HUES64 (cell line): ENCODE measurements around the gene HEY2.

ENCODE experiments used
- H3K27ac ChIP-seq: 2 replicates; pipeline ENCODE4 v1.7.0; 2013; ENCODE audit warnings: low read depth, low read length, inconsistent platforms
- H3K27me3 ChIP-seq: 2 replicates; pipeline ENCODE4 v1.6.1; 2013; ENCODE audit warnings: mild to moderate bottlenecking, low read length; ENCODE audit not compliant: insufficient read depth
- H3K36me3 ChIP-seq: 2 replicates; pipeline ENCODE4 v1.6.1; 2013; ENCODE audit warnings: mild to moderate bottlenecking, low read length; ENCODE audit not compliant: insufficient read depth
- H3K4me1 ChIP-seq: 2 replicates; pipeline ENCODE4 v1.6.1; 2013; ENCODE audit warnings: mild to moderate bottlenecking, low read length, moderate library complexity; ENCODE audit not compliant: insufficient read depth
- H3K4me3 ChIP-seq: 2 replicates; pipeline ENCODE4 v1.5.1; 2013; ENCODE audit warnings: mild to moderate bottlenecking, low read length, moderate library complexity
- H3K9ac ChIP-seq: 2 replicates; pipeline ENCODE4 v1.6.1; 2013; ENCODE audit warnings: mild to moderate bottlenecking, low read depth, low read length
- H3K9me3 ChIP-seq: 2 replicates; pipeline ENCODE4 v1.6.1; 2013; ENCODE audit warnings: low read depth, low read length; ENCODE audit not compliant: insufficient read depth
- WGBS: fragments of 150-250, 120-280 bp; methylation state at CpG from one replicate; pipeline ENCODE4 v1.1.7; 2013; ENCODE audit warnings: missing lambda C conversion rate; 5-methylcytosine and 5-hydroxymethylcytosine counted together

The HEY2 gene

GRCh38 chr6:125753218-125753936, 3.9 kb downstream of the HEY2 start:
- Histone ChIP-seq H3K4me3 (no peak overlapping the region), H3K27ac (no peak overlapping the region; the same call in 1 of the 2 replicates), H3K27me3 (peaks cover 33% of the 10 kb centered on the region), H3K36me3 (peaks cover 39% of the 10 kb centered on the region; the same call in 1 of the 2 replicates), H3K4me1 (peaks cover 49% of the 10 kb centered on the region), H3K9ac (no peak overlapping the region), H3K9me3 (no peaks in the 10 kb centered on the region)
- WGBS, result 28% methylated on average over 5 of the region's 5 CpGs

GRCh38 chr6:125753937-125754259, 4.5 kb downstream of the HEY2 start:
- H3K9me3 ChIP-seq, result no peaks in the 10 kb centered on the region
- no peak overlapping the region for H3K4me3 ChIP-seq
- no peak overlapping the region for H3K9ac ChIP-seq
- peaks cover 43% of the 10 kb centered on the region; the same call in 1 of the 2 replicates for H3K36me3 ChIP-seq
- no peak overlapping the region for H3K27ac ChIP-seq
- H3K27me3 ChIP-seq, result peaks cover 28% of the 10 kb centered on the region
- H3K4me1 ChIP-seq, result peaks cover 49% of the 10 kb centered on the region

GRCh38 chr6:125754566-125754965, 5.1 kb downstream of the HEY2 start:
- Histone ChIP-seq H3K36me3 (peaks cover 46% of the 10 kb centered on the region; the same call in 1 of the 2 replicates), H3K27me3 (peaks cover 24% of the 10 kb centered on the region; the same call in 1 of the 2 replicates)

GRCh38 chr6:125759184-125759902, 9.9 kb downstream of the HEY2 start:
- H3K36me3 ChIP-seq, result peaks cover 65% of the 10 kb centered on the region
- H3K9ac ChIP-seq, result no peak overlapping the region
- no peaks in the 10 kb centered on the region for H3K27me3 ChIP-seq
- no peak overlapping the region for H3K27ac ChIP-seq
- 85% methylated on average over 42 of the region's 42 CpGs for WGBS
- peaks cover 11% of the 10 kb centered on the region for H3K4me1 ChIP-seq
- no peak overlapping the region for H3K4me3 ChIP-seq
- H3K9me3 ChIP-seq, result no peaks in the 10 kb centered on the region

More at GRCh38 chr6:125754566-125754965, 5.1 kb downstream of the HEY2 start:
- Histone ChIP-seq H3K9ac (no peak overlapping the region), H3K4me3 (no peak overlapping the region), H3K9me3 (no peaks in the 10 kb centered on the region), H3K4me1 (peaks cover 49% of the 10 kb centered on the region), H3K27ac (no peak overlapping the region)
- 56% methylated on average over 2 of the region's 2 CpGs for WGBS

DNA sequence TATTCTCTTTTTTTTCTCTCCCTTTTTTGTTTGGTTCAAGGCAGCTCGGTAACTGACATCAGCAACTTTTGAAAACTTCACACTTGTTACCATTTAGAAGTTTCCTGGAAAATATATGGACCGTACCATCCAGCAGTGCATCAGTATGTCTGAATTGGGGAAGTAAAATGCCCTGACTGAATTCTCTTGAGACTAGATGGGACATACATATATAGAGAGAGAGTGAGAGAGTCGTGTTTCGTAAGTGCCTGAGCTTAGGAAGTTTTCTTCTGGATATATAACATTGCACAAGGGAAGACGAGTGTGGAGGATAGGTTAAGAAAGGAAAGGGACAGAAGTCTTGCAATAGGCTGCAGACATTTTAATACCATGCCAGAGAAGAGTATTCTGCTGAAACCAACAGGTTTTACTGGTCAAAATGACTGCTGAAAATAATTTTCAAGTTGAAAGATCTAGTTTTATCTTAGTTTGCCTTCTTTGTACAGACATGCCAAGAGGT, 10.6 kb downstream of the HEY2 start:
- 93% methylated on average over 5 of the region's 5 CpGs for WGBS
- Histone ChIP-seq H3K27ac (no peak overlapping the region), H3K9me3 (no peaks in the 10 kb centered on the region), H3K27me3 (no peaks in the 10 kb centered on the region), H3K4me1 (peaks cover 5% of the 10 kb centered on the region), H3K9ac (no peak overlapping the region), H3K36me3 (peaks cover 58% of the 10 kb centered on the region), H3K4me3 (no peak overlapping the region)

GRCh38 chr6:125764121-125764671, 14.8 kb downstream of the HEY2 start:
- Histone ChIP-seq H3K9ac (no peak overlapping the region), H3K4me1 (no peaks in the 10 kb centered on the region), H3K36me3 (peaks cover 23% of the 10 kb centered on the region), H3K27ac (no peak overlapping the region), H3K27me3 (no peaks in the 10 kb centered on the region), H3K4me3 (no peak overlapping the region), H3K9me3 (no peaks in the 10 kb centered on the region)
- 81% methylated on average over 2 of the region's 2 CpGs for whole genome bisulfite sequencing

DNA sequence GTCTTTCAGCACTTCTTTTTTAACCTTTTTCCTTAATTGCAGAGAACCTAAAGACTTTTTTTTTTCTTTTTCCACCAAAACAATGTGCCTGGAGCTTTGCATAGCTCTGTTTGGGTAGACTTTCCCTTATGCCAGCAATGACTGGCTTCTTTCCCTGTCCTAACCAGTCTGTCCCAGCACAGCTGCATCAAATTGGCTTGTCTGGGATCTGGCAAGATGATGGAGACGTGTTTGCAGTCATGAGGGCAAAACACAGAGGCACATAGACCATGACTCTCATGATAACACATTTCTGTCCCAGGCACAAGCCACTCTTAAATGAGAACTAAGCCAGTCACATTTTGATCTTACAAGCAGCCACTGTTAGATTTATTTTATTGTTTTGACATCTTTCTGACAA, 16.5 kb downstream of the HEY2 start:
- 89% methylated on average over 1 of the region's 1 CpG for WGBS
- Histone ChIP-seq H3K27me3 (no peaks in the 10 kb centered on the region), H3K9ac (no peak overlapping the region), H3K4me3 (no peak overlapping the region), H3K36me3 (peaks cover 7% of the 10 kb centered on the region; the same call in 1 of the 2 replicates), H3K9me3 (no peaks in the 10 kb centered on the region), H3K27ac (no peak overlapping the region), H3K4me1 (no peaks in the 10 kb centered on the region)

DNA sequence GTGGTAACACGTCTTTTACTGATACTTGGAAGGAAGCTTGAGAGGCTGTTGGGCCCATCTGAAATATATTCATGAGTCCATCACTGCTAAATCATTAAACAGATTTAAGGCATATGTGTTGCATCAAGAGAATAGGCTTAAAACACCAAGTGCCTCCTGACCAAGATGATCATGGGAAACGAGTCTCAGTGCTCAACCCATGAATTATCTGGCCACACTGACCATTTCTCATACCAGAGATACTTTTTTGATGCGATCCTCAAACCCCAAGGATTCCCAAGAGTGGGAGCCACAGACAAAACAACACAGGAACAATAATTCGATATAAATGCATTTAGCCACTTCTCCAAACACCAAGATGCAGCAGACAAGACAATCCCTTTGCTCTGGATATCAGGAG, 17.2 kb downstream of the HEY2 start:
- Histone ChIP-seq H3K36me3 (peaks cover under 1% of the 10 kb centered on the region; the same call in 1 of the 2 replicates), H3K4me3 (no peak overlapping the region), H3K27ac (no peak overlapping the region), H3K4me1 (no peaks in the 10 kb centered on the region), H3K9ac (no peak overlapping the region), H3K9me3 (no peaks in the 10 kb centered on the region), H3K27me3 (no peaks in the 10 kb centered on the region)
- 91% methylated on average over 4 of the region's 4 CpGs for WGBS

GRCh38 chr6:125769147-125769783, 19.8 kb downstream of the HEY2 start:
- no peak overlapping the region for H3K27ac ChIP-seq
- 82% methylated on average over 6 of the region's 6 CpGs for WGBS
- no peaks in the 10 kb centered on the region for H3K27me3 ChIP-seq
- no peaks in the 10 kb centered on the region for H3K4me1 ChIP-seq
- H3K9ac ChIP-seq, result no peak overlapping the region
- H3K4me3 ChIP-seq, result no peak overlapping the region
- H3K36me3 ChIP-seq, result no peaks in the 10 kb centered on the region
- no peaks in the 10 kb centered on the region for H3K9me3 ChIP-seq

DNA sequence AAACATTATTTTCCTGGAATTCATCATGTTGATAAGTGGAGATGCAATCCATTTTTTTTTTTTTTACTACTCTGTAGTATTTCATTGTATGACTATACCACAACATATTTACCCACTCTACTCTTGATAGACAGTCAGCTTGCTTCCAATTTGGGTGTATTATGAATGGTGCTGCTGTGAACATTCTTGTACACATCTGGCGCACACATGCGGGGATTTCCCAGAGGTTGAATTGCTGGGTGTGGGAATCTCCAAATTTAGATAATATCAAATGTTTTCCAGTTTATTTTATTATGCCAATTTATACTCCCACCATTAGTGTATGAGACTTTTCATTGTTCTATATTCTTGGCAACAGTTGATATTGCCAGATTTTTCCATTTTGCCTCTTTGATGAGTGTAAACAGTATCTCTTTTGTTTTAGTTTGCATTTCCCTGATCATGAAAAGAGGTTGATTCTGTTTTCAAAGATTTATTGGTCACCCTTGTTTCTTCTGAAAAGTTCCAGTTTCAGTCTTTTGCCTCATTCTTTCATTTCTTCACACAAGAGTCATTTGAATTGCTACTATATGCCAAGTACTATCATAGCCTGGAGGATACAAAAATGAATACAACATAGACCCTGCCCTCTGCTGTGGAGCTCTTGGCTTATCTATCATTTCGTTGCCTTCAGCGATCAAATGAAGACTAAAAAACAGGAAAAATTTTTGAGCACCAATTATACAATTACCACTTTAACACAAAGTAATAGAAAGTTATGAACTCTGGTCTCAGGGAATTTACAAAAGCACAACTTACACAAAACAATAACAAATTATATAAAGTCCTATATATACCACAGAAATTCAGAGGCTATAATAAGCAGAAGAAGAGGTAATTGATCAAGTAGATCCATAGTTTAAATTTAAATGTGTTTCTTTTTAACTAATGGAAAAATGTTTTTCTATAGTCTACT, 24.2 kb downstream of the HEY2 start:
- Histone ChIP-seq H3K4me3 (no peak overlapping the region), H3K36me3 (no peaks in the 10 kb centered on the region), H3K9me3 (no peaks in the 10 kb centered on the region), H3K27ac (no peak overlapping the region), H3K27me3 (no peaks in the 10 kb centered on the region), H3K9ac (no peak overlapping the region), H3K4me1 (no peaks in the 10 kb centered on the region)
- WGBS, result 82% methylated on average over 4 of the region's 4 CpGs
